GM12864 (cell line): ENCODE data around the gene TUBB1.

Source experiments
- DNase-seq: peaks from one replicate; pipeline ENCODE4 v3.0.0-alpha.2; 2011; ENCODE audit warnings: low read depth
- H3K4me3 ChIP-seq: 2 replicates; pipeline ENCODE4 v1.5.1; 2011; ENCODE audit warnings: mild to moderate bottlenecking, low read depth, low read length, control low read depth
- TF ChIP-seq, protein P1 (sequence below): IDR thresholded peaks from 2 replicates; pipeline ENCODE4 v1.5.1; 2011; ENCODE audit warnings: low read depth, mild to moderate bottlenecking, moderate library complexity, low read length, control low read depth, inconsistent platforms; ENCODE audit errors: missing control alignments

TUBB1 gene

DNA sequence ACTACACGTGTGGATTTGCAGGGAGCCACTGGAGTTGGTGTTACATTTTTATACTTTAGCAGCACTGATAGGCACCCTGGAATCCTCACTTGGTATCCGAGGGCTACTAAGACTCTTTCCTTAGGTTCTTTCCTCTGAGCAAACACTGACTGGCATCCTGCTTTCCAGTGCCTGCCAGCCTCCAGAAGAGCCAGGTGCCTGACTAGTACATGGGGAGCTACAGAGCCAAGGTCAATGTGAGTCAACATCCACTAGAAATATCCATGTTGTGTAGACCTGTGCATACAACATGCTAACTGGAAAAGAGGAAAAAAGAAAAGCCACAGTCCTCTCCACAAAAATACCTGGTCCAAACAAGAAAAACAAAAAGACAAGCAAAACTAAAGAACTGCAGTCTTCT is 5.9 kb downstream of the TUBB1 start:
- H3K4me3 ChIP-seq, result no peak overlapping the region
- DNase-seq, result no peak
- TF ChIP-seq, protein P1, sequence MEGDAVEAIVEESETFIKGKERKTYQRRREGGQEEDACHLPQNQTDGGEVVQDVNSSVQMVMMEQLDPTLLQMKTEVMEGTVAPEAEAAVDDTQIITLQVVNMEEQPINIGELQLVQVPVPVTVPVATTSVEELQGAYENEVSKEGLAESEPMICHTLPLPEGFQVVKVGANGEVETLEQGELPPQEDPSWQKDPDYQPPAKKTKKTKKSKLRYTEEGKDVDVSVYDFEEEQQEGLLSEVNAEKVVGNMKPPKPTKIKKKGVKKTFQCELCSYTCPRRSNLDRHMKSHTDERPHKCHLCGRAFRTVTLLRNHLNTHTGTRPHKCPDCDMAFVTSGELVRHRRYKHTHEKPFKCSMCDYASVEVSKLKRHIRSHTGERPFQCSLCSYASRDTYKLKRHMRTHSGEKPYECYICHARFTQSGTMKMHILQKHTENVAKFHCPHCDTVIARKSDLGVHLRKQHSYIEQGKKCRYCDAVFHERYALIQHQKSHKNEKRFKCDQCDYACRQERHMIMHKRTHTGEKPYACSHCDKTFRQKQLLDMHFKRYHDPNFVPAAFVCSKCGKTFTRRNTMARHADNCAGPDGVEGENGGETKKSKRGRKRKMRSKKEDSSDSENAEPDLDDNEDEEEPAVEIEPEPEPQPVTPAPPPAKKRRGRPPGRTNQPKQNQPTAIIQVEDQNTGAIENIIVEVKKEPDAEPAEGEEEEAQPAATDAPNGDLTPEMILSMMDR, result no peak

DNA sequence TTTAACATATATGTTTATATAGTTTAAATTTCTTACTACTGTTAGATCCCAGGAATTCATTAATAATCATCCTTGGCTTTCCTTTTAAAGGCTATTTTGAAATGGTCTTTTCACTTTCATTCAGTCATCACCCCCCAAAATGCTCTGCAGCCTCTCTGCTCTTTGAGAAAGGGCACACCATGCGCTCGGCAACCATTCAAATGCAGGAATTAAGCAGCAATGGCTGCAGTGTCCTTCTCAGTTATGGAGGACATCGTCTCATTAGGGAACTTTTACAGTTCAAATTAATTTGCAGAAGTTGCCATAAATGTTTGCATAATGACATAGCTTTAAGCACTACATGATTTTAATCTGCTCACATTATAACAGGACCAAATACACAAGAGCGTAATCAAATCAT is 6.3 kb downstream of the TUBB1 start:
- DNase-seq, result no peak
- no peak overlapping the region for H3K4me3 ChIP-seq
- TF ChIP-seq, protein P1, result no peak

DNA sequence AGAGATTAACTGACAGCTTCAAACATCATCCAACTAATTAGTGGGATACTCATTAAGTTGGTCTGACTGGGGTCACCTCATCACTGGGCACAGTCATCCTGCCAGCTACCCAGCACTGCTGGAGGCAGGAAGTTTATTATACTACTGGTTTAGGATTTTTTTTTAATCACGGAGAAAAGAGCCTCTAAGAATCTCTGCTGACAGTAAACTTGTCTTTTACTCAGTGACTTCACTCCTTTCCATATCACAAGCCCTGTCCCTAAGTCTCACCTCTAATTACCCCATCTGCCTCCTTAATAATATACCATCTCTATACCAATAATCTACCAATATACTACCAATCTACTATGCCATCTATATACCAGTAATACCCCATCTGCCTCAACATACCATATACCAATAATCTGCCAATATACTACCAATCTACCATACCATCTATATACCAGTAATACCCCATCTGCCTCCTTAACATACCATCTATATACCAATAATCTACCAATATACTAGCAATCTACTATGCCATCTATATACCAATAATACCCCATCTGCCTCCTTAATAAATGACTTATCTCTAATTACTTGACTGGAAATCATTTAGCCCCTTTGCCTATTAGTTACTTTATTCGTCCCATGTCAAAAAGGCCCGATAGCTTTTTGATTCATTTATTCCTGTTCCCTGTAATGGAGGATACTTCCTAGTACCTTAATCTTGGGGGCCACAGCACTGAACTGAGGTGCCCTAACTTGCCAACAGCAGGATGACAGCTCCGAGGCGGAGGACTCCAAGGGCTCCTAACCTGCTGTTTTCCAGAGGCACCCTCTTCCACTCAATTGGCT is 7.9 kb downstream of the TUBB1 start:
- TF ChIP-seq, protein P1, result no peak
- DNase-seq, result no peak
- H3K4me3 ChIP-seq, result no peak overlapping the region

DNA sequence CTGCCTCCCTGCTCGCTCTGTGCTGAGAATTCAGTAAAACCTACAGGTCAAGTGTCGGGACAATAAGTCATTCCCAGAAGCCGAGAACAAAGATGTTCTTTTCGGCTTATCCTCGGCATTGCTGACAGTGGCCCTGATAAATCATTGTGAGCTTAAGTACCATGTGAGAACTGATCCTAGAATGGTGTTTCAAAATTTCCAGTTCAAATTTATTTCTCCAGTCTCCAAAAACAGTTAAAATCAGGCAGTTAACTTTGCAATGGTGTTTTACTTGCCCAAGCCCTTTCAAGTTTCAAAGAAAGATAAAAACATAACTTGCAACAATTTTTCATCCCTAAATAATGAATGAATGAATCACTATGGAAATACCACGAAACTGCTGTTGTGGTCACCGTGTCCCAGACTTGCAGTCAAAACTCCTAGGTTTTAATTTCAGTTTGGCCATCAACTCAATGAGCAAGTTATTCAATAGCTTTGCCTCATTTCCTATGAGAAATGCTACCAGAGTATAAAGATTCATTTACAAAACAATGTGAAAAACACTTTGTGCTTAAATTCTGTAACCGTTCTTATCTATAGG is 8.6 kb downstream of the TUBB1 start:
- DNase-seq, result no peak
- TF ChIP-seq, protein P1, result no peak
- no peak overlapping the region for H3K4me3 ChIP-seq

DNA sequence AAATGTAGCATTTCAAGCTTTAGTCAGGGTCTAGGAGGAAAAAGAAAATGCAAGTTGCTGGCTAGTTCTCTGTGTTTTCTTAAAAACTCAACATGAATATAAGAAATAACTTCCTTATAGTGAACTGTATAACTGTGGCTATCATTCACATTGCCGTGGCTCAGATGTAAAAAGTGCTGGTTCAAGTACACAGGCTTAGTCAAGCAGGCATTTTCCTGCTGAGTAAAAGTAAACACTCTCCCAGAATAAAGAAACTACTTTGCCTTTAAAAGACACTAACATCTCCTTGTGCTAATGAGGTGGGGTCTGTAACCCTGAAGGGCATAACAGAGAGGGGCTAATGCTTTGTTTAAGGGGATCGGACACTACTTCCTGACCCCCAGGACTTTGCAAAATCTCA is 9.6 kb downstream of the TUBB1 start:
- H3K4me3 ChIP-seq, result peak overlapping the region; percentile 26
- no peak for DNase-seq
- TF ChIP-seq, protein P1, result no peak

DNA sequence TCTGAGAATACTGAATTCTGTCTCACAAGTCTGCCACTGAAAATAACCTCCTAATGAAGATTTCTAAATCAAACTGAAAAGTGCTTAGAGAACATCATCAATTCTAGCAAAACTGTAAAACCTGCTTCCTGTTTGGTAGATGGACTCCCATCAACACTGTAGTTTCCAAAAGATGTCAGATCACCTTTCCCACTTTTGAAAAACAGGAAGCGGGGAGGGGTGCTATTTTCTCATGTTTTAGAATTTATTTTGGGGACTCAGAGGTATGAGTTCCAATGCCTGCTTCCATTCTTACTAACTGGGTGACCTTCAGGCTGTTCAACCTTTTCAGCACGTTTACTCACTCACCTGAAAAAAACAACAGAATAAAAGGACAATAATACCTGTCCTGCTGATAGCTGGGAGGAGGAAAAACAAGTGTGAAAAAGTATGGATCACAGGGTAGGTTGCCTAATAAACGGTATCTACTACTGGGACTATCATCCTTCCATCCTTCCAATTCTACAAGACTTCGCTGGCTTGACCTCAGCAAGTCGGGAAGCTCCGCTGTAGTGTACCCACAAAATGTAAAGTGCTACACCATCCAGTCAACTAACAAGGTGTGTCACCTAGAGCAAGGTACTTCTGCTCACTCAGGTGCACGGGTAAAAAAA is 11.8 kb downstream of the TUBB1 start:
- TF ChIP-seq, protein P1, result no peak
- DNase-seq, result no peak
- H3K4me3 ChIP-seq, result peak overlapping the region; percentile 97
